GM21619 (cell line): ENCODE measurements around the gene MRPL37.
"Not testable (repeated sequence)": the region's sequence is repeated elsewhere in the genome, so short reads cannot be mapped to it uniquely, and the experiment has no call there.

Experiments
- ATAC-seq: cut with Tn5 transposase; IDR thresholded peaks from one replicate; pipeline ENCODE4 v1.9.1; 2021; ENCODE audit not compliant: unreplicated experiment

MRPL37 gene

DNA sequence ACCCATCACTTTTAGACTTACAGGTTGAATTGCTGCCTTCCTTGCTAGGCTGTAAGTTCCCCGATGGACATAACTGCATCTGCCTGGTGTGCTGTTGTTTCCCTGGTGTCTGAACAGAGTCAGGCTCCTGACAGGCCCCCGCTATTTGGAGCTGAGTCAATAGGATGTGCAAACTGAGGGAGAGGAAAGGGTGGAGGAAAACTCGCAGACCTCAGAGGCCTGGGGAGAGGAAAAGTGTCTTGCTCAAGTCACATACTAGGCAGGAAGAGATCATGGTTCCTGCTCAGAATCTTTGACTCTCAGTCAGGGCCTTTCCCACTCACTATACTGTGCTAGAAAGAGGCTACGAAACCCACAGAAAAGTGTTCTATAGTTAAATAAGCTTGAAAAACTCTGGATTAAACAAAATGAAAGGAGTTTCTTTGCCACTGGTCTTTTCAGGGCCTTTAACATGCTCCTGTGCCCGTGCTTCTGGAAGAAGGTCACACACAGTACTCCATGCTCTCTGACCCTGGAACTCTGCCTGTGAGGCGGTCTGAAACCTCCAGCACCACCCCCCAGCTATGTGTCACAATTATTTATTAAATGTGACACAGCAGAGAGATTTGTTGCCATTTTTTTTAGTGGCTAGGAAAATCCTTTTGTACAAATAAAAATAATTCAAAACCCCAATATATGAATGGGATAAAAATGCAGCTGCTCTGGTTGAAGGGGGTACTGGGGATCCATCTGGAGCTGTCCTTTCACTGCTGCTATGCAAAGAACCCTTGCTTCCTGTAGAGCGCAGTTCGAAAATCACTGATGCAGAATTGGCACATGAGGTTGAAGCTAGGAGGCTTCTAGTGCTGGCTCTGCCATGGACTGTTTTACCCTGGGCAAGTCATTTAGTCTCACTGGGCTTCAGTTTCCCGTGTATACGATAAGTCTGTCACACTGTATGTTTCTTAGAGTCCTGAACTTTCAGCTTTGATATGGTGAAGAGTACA is 27.1 kb upstream of the MRPL37 start:
- ATAC-seq = no peak

DNA sequence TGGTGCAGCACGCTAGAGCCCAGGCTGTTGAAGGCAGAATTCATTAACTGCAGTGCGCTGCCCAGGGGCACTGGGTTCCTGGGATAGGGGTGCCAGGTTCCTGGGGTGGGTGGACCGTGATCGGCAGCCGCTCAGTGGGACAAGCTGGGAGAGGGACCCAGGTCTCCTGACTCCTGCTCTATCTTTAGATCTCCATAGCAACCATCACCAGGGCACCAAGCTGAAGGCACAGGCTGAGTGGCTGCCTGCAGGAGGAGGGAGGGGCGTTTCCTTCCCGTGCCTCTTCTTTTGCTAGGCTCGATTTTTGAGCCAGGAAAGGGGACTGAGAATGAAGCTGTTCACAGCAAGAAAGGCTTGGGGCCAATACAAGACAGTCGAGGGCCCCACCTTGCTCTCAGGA is 26.3 kb upstream of the MRPL37 start:
- no peak for ATAC-seq

DNA sequence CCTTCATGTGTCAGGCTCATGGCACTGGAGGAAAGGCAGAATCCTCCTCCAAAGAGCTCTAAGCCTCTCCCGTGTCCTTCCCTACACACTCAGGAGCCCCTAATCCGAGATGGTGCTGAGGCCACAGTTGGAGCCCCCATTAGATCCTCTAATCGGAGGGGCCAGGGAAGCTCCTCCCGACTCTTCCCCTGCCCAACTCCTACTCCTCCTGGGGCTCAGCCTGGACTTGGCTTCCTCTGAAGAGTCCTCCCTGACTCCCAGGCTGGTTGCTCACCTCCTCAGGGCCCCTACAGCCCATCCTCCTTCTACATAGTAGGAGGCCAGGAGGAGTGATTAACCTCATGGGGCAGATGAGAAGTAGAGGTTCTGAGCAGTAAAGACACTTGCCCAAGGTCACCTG is 25.9 kb upstream of the MRPL37 start:
- ATAC-seq = no peak

DNA sequence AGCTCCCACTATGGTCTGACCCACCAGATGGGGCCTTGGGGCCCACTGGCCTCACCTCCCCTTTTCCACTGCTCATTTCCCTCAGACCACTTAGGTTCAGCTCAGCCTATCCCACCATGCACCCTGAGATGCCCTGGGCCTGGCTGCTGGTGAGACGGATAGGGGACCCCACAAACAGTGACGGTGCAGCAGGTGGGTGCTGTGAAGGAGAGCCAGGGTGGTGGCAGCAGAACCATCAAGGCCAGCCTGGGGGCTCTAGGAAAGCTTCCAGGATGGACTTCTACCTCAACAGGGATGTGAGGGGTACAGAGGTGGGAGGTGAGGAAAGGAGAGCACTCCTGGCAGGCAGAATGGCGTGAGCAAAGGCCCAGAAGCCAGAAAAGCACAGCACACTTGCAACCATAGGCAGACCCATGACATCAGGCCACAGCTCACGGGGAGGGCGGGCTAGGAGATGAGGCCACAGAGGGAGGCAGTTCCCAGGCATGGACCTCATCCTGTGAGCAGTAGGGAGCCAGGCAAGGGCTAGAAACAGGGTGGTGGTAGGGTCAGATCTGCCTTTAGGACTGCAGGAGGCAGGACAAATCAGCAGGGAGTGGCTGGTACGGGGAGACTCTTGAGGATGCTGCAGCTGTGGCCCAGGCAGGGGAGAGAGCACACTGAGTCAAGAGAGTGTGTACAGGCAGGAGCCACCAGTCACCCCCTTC is 23.2 kb upstream of the MRPL37 start:
- no peak for ATAC-seq

DNA sequence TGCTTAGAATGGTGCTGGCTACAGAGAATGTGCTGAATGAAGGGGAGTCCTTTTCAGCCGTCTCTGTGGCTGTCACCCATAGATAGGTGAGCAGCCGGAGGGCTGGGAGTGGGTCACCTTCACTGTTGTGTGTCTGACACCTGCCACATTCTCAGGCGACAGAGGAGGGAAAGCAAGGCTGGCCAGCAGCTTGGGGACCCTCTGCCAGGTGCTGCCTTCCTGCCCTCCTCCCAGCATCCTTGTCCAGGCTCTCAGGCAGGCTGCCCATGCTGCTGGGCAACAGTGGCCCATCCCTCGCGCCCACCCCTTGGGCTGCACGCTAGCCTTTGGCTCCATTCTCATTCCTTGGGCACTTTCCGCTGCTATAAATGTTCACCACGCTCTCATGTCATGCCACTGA is 22.2 kb upstream of the MRPL37 start:
- ATAC-seq = no peak

DNA sequence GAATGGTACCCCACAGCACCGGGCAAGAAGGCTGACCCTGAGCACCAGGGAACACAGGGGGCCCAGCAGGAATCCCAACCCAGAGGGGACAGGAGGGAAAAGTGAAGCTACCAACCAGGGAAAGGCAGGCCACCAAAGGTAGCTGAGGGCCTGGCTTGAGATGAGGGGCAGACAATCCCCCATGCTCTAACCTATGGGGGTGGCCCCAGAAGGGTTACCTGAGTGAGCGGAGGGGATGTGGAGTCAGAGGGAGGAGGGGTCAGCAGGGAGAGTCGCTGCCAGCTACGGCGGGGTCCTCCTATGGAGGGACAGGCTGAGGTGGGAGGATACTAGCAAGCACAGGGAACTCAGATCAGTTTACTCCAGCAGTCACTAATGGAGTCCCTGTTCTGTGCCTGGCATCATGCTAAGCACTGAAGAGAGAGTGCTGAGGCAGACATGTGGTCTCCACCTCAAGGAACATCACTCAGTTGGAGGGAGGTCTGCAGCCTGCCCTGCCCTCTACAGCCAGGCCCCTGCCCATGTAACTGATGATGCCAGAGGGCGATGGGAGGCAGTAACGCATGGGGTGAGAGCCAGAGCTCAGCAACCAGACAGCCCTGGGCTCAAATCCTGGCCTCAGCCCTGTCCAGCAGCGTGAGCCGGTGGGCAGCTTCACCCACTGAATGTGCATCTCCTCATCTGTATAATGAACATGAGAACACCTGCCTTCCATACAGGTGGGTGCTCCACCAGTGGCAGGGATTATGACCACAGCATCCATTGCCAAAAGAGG is 21.5 kb upstream of the MRPL37 start:
- no peak for ATAC-seq

DNA sequence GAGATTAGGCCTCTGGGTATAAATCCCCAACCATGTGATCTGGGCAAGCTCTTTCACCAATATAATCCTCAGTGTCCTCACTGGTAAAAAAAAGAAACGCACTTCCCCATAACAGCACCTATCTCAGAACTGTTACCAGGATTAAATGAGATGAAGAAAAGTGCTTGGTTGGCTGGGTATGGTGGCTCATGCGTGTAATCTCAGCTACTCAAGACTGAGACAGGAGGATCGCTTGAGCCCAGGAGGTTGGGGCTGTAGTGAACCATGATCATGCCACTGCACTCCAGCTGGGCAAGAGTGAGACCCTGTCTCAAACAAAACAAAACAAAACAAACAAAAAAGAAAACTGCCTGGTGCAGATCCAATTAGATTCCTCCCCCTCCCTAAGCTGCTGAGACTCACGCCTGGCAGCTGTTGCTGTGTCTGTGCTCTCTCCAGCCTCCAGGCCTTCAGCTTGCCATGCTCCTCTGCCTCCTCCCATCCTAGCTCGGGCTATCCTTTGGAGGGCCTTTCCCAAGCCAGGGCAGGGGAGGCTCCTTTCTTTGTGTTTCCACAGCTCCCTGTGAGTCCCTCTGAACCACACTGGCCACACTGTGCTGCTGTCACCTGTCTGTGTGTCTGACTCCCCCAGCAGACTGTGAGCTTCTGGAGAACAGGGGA is 19.1 kb upstream of the MRPL37 start:
- ATAC-seq = no peak

DNA sequence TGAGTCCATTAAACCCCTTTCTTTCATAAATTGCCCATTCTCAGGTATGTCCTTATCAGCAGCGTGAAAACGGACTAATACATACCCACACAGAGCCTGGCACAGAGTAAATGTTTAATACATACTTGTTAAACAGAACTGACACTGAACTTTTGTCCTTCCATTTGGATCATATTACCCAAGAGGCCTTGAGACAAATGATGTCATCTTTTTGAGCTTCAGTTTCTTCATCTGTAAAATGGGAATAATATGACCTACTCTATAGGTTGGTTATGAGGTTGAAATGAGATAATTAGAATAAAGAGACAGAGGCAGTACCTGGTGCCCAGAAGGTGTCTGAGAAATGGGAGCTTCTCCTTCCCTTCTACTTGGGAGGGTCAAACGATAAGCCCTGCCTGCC is 13.9 kb upstream of the MRPL37 start:
- ATAC-seq = no peak

DNA sequence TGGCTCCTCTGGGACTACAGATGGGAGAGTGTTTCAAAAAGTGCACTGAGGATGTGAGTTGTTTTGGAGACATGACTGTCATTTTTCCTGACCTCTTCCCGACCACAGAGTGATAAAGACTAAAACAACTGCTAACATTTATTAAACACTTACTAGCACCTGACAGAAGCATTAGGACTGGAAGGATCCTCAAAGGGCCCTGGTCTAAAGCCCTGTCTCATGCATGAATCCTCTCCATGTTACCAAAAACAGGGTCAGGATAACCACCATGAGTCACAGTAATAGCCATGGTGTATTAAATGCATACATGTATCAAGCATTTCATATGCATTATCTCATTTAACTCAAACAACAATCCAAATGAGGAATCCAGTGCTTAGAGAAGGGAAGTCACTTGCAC is 11.7 kb upstream of the MRPL37 start:
- no peak for ATAC-seq

DNA sequence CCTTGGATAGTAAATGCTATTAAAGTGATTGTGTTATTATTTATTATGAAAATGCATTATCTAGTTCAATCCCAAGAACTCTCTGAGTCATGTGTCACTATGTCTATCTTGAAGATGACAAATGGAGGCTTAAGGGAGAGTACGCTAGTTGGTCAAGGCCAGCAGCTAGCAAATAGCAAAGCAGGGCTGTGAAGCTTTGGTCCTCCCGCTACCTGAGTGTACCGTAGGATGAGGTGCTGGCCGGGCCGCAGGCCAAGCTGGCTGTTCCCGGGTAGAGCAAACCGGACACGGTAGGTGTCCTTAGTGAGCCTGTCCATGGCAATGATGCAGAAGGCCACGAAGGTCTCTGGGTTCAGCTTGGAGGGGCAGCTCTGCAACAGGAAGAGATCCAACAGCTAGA is 9.4 kb upstream of the MRPL37 start:
- no peak for ATAC-seq

DNA sequence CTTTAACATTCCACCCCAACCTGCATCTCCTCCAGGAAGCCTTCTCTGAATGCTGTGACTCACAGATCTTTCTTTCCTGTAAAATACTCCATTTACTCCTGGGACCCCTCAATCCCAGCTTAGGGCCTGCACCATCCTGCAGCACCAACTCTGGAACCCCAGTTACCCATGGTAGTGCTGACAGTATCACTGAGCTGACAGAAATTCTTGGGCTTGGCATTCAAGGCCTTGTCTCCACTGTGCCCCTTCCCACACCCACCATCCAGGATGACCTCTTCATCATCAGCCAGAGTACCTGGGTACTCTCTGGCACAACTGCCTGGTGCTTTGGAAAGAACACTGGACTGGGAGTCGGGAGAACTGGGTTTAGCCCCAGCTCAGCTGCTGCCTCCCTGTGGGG is 8.4 kb upstream of the MRPL37 start:
- ATAC-seq = no peak

DNA sequence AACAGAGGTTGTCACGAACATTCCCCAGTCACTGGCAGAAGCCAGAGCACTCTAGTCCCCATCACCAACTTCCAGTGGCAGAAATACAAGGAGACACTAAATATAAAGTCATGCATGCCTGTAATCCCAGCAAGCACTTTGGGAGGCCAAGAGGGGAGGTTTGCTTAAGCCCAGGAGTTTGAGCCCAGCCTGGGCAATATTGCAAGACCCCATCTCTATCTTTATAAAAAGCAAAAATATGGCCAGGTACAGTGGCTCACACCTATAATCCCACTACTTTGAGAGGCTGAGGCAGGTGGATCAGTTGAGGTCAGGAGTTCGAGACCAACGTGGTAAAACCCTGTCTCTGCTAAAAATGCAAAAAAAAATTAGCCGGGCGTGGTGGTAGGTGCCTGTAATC is 6.5 kb upstream of the MRPL37 start:
- ATAC-seq = no peak

DNA sequence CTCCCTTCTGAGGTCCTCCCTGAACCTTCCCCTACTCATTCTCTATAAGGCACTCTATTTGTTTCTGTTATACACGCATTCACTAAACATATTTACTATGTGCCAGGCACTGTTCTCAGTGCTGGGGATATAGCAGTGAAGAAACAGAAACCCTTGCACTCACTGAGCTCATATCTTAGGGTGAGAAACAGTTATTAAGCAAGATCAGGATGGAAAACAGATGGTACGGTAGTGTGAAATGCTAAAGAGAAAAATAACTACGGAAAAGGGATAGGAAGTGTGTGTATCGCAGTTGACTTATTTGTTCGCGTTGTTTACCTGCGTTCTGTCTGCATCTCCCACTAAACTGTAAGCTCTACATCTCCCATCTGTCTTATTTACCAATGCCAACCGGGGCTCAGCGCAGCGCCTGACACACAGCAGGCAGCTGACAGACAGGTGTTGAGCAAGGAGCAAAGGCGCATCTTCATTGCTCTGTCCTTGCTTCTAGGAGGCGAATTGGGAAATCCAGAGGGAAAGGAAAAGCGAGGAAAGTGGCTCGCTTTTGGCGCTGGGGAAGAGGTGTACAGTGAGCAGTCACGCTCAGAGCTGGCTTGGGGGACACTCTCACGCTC is 709 bp upstream of the MRPL37 start:
- ATAC-seq = no peak

DNA sequence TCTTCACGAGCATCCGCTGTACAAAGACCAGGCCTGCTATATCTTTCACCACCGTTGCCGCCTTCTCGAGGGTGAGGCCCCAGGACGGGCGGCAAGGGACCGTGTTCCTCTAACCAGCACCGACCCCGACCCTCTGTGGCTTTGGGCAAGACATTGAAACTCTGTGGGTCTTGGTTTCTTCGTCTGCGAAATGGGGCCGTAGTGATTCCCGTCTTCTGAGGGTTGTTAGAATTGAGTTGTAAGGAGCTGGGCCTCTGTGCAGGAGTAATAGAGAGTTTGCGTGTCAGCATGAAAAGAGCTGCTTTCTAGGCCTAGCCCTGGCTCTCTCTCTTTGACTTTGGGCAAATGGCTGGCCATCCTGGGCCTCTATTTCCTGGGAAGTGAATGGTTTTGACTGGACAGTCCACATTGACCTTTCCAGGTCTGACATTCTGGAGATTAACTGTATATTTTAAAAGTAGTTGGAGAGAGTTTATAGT is 591 bp downstream of the MRPL37 start:
- peak; percentile 2 for ATAC-seq

DNA sequence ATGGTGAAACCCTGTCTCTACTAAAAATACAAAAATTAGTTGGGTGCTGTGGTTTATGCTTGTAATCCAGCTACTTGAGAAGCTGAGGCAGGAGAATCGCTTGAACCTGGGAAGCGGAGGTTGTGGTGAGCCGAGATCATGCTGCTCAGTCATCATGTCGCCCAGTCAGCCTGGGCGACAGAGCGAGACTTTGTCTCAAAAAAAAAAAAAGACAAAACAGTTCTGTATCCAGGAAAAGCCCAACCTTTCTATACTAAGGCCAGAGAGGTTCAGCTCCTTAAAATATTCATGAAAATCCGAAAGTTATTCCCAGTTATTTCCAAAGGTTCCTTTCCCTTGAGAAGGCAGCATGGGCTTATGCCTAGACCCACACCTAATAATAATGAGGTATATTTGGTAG is 4.2 kb downstream of the MRPL37 start:
- no peak for ATAC-seq

DNA sequence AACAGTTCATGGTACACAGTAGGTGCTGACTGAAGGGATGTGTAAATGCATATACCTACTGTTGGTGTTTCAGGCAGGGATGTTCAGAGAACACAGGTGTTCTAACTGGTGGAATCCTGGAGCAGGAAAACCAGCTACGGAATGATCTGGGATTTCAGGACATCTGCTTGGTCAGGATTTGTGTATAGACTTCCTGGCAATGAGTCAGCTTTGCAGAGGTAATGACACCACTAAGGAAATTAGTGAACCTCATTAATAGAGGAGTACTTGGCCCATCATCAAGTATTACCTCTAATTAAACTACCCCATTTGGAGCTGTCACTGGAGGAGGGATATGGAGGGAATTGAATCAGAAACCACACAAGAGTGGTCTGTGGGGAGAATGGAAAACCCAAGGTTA is 7.3 kb downstream of the MRPL37 start:
- no peak for ATAC-seq

DNA sequence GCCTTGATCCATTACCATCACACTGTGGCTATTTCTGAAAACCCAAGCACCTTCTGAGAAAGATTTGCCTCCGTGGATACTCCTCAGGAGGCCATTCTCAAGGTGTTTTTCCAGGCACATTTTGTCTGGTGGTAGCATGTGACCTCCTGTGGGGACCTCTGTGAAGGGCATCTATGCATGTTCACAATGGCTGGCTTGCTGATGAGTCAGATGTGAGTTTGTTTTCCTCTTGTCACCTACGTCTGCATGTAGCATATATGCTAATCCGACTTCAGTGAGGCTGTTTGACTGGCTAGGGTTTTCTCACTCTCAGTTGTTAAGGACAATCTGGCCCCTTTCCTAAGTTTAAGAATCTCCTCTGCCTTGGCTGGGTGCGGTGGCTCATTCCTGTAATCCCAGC is 7.9 kb downstream of the MRPL37 start:
- ATAC-seq = not testable (repeated sequence)

DNA sequence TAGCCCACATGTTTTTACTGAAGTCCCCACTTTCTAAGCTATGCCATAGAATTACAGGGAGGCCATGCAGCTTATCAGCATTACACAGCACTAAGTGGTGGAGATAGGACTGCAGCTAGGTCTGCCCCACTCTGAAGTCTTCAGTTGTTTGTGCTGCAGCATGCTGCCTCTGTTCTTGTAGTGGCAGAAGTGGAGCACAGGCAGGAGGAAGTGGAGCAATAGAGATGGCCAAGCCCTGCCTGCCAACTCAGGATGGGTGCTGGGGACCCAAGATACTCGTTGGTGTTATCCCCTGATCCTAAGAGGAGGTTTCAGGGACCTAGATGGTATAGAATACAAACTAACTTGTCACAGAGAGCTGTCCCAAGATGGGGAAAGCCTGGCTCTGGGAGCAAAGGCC is 12.9 kb downstream of the MRPL37 start:
- no peak for ATAC-seq

DNA sequence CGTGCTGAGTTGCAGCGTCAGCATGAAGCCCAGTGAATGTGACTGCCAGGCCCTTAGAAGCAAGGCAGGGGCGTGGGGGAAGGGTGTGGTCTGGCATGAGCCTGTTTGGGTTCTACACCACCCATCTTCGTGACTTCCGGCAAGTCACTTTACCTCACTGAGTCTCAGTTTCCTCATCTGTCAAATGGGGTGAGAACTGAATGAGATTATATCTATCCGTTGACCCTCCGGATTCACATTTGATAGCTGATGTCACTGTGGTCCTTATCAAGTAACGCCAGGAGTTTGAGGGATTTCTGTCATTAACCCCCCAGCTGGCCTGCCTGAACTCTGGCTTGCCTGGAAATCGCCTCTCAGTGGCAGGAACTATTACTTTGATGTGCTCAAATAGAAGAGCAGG is 15.6 kb downstream of the MRPL37 start:
- no peak for ATAC-seq

DNA sequence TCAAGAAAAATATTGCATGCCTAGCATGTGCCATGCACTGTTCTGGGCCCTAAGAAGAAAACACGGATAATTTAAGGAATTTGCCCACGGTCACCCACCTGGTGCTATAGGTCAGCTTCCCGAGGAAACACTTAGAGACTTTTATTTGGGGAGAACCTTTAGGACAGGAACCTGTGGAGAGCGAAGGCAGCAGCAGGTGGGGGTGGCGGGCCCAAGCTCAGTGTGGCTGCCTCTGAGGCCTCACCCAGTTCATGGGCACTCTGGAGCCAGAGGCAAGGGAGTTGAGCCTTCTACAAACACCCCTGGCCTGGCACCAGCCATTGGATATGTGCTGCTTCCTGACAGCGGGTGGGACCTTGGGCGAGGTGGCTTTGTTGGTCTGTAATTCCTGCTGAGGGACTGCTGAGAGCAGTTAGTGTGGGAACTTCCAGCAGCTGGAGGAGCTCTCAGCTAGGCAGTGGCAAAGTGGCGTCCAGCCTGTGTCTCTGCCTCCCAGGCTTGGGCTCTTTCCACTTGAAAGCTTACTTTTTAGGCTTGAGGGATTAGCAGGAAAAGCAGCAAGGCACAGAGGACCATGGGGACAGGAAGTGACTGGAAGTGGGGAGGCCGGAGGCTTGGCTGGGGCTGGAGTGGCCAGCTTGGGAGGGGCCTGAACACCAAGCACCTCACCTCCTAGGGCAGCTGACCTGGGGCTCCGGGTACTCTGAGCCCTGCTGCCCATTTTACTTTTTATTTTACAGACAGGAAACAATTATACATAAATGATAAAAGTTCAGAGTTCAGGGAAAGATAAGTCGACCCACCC is 19.1 kb downstream of the MRPL37 start:
- no peak for ATAC-seq
